Measurements from ENCODE around the gene UPK3BL2. TPM values are rescaled to one million over a fixed set of nuclear protein-coding genes. Genes with fewer than 3 reads are reported as not detected.
"Not testable (repeated sequence)": the region's sequence is repeated elsewhere in the genome, so short reads cannot be mapped to it uniquely, and the experiment has no call there.

UPK3BL2 gene
- total RNA-seq, 2 donors from 2014 or later: 9.9 to 33.5 TPM

- Histone ChIP-seq H3K4me3 (peak within 1 kb of the TSS; percentile 77 to 84), H3K27ac (peak within 1 kb of the TSS; percentile 71 to 73)
- H3K27me3 ChIP-seq (replicated peaks; ENCODE audit: insufficient read depth); H3K4me1 ChIP-seq (replicated peaks); H3K36me3 ChIP-seq; H3K9me3 ChIP-seq; intact Hi-C loops (cut with DNase I): not testable (repeated sequence)
- peak; percentile 40 to 94 (median 68) for TF ChIP-seq CTCF (IDR thresholded peaks at IDR 0.05)
- peak; percentile 82 for TF ChIP-seq POLR2AphosphoS5 (IDR thresholded peaks at IDR 0.05)
- 1% methylated on average over 53 of the region's 64 CpGs for WGBS
- peak; percentile 90 for DNase-seq (ENCODE audit: low spot score)
Measured at GRCh38 chr7:102572261-102573239, 29.1 kb upstream of the UPK3BL2 start, which contains the start of gene POLR2J3. Gene POLR2J3, minus strand, starts transcription at chr7:102572583. Its CDS starts 62 bp downstream, at chr7:102572521.

GRCh38 chr7:102568620-102569019 lies 25.1 kb upstream of the UPK3BL2 start:
- 90% methylated on average over 4 of the region's 11 CpGs for WGBS
- H3K4me1 ChIP-seq (replicated peaks); H3K9me3 ChIP-seq; DNase-seq (ENCODE audit: low spot score); H3K36me3 ChIP-seq; H3K27me3 ChIP-seq (replicated peaks; ENCODE audit: insufficient read depth); H3K4me3 ChIP-seq; H3K27ac ChIP-seq; intact Hi-C loops (cut with DNase I): not testable (repeated sequence)

GRCh38 chr7:102550808-102551422 lies 7.4 kb upstream of the UPK3BL2 start, which contains the start of gene SPDYE2:
Gene SPDYE2, plus strand, starts transcription at chr7:102551226. Its CDS starts 2,030 bp downstream, at chr7:102553256.
- H3K9me3 ChIP-seq; H3K36me3 ChIP-seq; DNase-seq (ENCODE audit: low spot score); H3K27me3 ChIP-seq (replicated peaks; ENCODE audit: insufficient read depth); H3K4me3 ChIP-seq; H3K27ac ChIP-seq; H3K4me1 ChIP-seq (replicated peaks); intact Hi-C loops (cut with DNase I): not testable (repeated sequence)
- WGBS: no CpG with 5 or more reads among the region's 6 CpGs

GRCh38 chr7:102546353-102546752 lies 2.9 kb upstream of the UPK3BL2 start:
- H3K9me3 ChIP-seq; H3K4me1 ChIP-seq (replicated peaks); DNase-seq (ENCODE audit: low spot score); intact Hi-C loops (cut with DNase I); H3K36me3 ChIP-seq; H3K4me3 ChIP-seq; H3K27me3 ChIP-seq (replicated peaks; ENCODE audit: insufficient read depth); H3K27ac ChIP-seq: not testable (repeated sequence)
- WGBS: 100% methylated on average over 2 of the region's 6 CpGs

GRCh38 chr7:102545288-102545687 lies 1.8 kb upstream of the UPK3BL2 start:
- H3K36me3 ChIP-seq; intact Hi-C loops (cut with DNase I); H3K9me3 ChIP-seq; H3K27ac ChIP-seq; H3K4me3 ChIP-seq; H3K4me1 ChIP-seq (replicated peaks); H3K27me3 ChIP-seq (replicated peaks; ENCODE audit: insufficient read depth); DNase-seq (ENCODE audit: low spot score): not testable (repeated sequence)
- WGBS: 95% methylated on average over 9 of the region's 12 CpGs

GRCh38 chr7:102544372-102544771 lies 876 bp upstream of the UPK3BL2 start:
- H3K9me3 ChIP-seq; DNase-seq (ENCODE audit: low spot score); H3K36me3 ChIP-seq; H3K27me3 ChIP-seq (replicated peaks; ENCODE audit: insufficient read depth); H3K4me1 ChIP-seq (replicated peaks); H3K4me3 ChIP-seq; intact Hi-C loops (cut with DNase I); H3K27ac ChIP-seq: not testable (repeated sequence)
- 67% methylated on average over 1 of the region's 1 CpG for WGBS

- WGBS: 91% methylated on average over 4 of the region's 11 CpGs
Measured at GRCh38 chr7:102542771-102543170, 725 bp downstream of the UPK3BL2 start.

GRCh38 chr7:102542083-102542482 lies 1.4 kb downstream of the UPK3BL2 start:
- DNase-seq (ENCODE audit: low spot score); H3K9me3 ChIP-seq; H3K4me1 ChIP-seq (replicated peaks); H3K36me3 ChIP-seq; H3K27me3 ChIP-seq (replicated peaks; ENCODE audit: insufficient read depth); intact Hi-C loops (cut with DNase I); H3K4me3 ChIP-seq; H3K27ac ChIP-seq: not testable (repeated sequence)
- WGBS: no CpG with 5 or more reads among the region's 8 CpGs

More at GRCh38 chr7:102542771-102543170, 725 bp downstream of the UPK3BL2 start:
- H3K9me3 ChIP-seq; H3K27ac ChIP-seq; H3K27me3 ChIP-seq (replicated peaks; ENCODE audit: insufficient read depth); H3K4me3 ChIP-seq; H3K4me1 ChIP-seq (replicated peaks); intact Hi-C loops (cut with DNase I); H3K36me3 ChIP-seq; DNase-seq (ENCODE audit: low spot score): not testable (repeated sequence)

- DNase-seq (ENCODE audit: low spot score); H3K36me3 ChIP-seq; H3K4me1 ChIP-seq (replicated peaks); H3K27ac ChIP-seq; H3K9me3 ChIP-seq; H3K27me3 ChIP-seq (replicated peaks; ENCODE audit: insufficient read depth); intact Hi-C loops (cut with DNase I); H3K4me3 ChIP-seq: not testable (repeated sequence)
- WGBS: 96% methylated on average over 5 of the region's 6 CpGs
Measured at GRCh38 chr7:102540604-102541003, 2.9 kb downstream of the UPK3BL2 start.

GRCh38 chr7:102535062-102535615 lies 8.4 kb downstream of the UPK3BL2 start:
- DNase-seq (ENCODE audit: low spot score); H3K9me3 ChIP-seq; H3K36me3 ChIP-seq; intact Hi-C loops (cut with DNase I); H3K4me1 ChIP-seq (replicated peaks); H3K4me3 ChIP-seq; H3K27me3 ChIP-seq (replicated peaks; ENCODE audit: insufficient read depth); H3K27ac ChIP-seq: not testable (repeated sequence)
- 88% methylated on average over 2 of the region's 8 CpGs for WGBS

- H3K27me3 ChIP-seq (replicated peaks; ENCODE audit: insufficient read depth); DNase-seq (ENCODE audit: low spot score); H3K36me3 ChIP-seq; intact Hi-C loops (cut with DNase I); H3K27ac ChIP-seq; H3K4me1 ChIP-seq (replicated peaks); H3K9me3 ChIP-seq; H3K4me3 ChIP-seq: not testable (repeated sequence)
- WGBS: 89% methylated on average over 2 of the region's 2 CpGs
Measured at GRCh38 chr7:102532127-102532526, 11.4 kb downstream of the UPK3BL2 start.

All from prostate gland (tissue), 2 donors.